GM18519 (cell line): ENCODE measurements around the gene SLFN11.
"Not testable (repeated sequence)": the region's sequence is repeated elsewhere in the genome, so short reads cannot be mapped to it uniquely, and the experiment has no call there.

Source experiments
- ATAC-seq: cut with Tn5 transposase; IDR thresholded peaks from one replicate; pipeline ENCODE4 v1.9.1; 2021; ENCODE audit warnings: mild to moderate bottlenecking, moderate library complexity; ENCODE audit not compliant: unreplicated experiment, low FRiP score

Gene SLFN11

GRCh38 chr17:35373534-35373983 is at the start of gene SLFN11:
Gene SLFN11, minus strand, starts transcription at chr17:35373621. Its CDS starts 9,814 bp downstream, at chr17:35363807.
- ATAC-seq: no peak

- not testable (repeated sequence) for ATAC-seq
Measured at GRCh38 chr17:35421069-35421468, 47.6 kb upstream of the SLFN11 start.

- ATAC-seq: no peak
Measured at GRCh38 chr17:35416659-35417058, 43.2 kb upstream of the SLFN11 start.

GRCh38 chr17:35414707-35415106 is 41.3 kb upstream of the SLFN11 start:
- ATAC-seq: not testable (repeated sequence)

- no peak for ATAC-seq
Measured at GRCh38 chr17:35414247-35414646, 40.8 kb upstream of the SLFN11 start.

GRCh38 chr17:35407531-35407930 is 34.1 kb upstream of the SLFN11 start:
- no peak for ATAC-seq

- ATAC-seq: no peak
Measured at GRCh38 chr17:35406568-35406967, 33.1 kb upstream of the SLFN11 start.

- no peak for ATAC-seq
Measured at GRCh38 chr17:35404360-35404759, 30.9 kb upstream of the SLFN11 start.

- ATAC-seq: not testable (repeated sequence)
Measured at GRCh38 chr17:35393783-35394182, 20.4 kb upstream of the SLFN11 start.

GRCh38 chr17:35390663-35391062 is 17.2 kb upstream of the SLFN11 start:
- no peak for ATAC-seq

- ATAC-seq: no peak
Measured at GRCh38 chr17:35390156-35390555, 16.7 kb upstream of the SLFN11 start.

GRCh38 chr17:35387496-35387895 is 14.1 kb upstream of the SLFN11 start:
- no peak for ATAC-seq

- ATAC-seq: no peak
Measured at GRCh38 chr17:35377706-35378105, 4.3 kb upstream of the SLFN11 start.

- no peak for ATAC-seq
Measured at GRCh38 chr17:35377068-35377467, 3.6 kb upstream of the SLFN11 start.

GRCh38 chr17:35376245-35376644 is 2.8 kb upstream of the SLFN11 start:
- no peak for ATAC-seq

GRCh38 chr17:35374766-35375344 is 1.4 kb upstream of the SLFN11 start:
- ATAC-seq: no peak

- ATAC-seq: no peak
Measured at GRCh38 chr17:35373984-35374765, 754 bp upstream of the SLFN11 start.

- no peak for ATAC-seq
Measured at GRCh38 chr17:35372846-35373533, 431 bp downstream of the SLFN11 start.

- no peak for ATAC-seq
Measured at GRCh38 chr17:35371934-35372333, 1.5 kb downstream of the SLFN11 start.

- peak; percentile 76 for ATAC-seq
Measured at GRCh38 chr17:35368081-35368830, 5.2 kb downstream of the SLFN11 start.

- no peak for ATAC-seq
Measured at GRCh38 chr17:35361027-35361426, 12.4 kb downstream of the SLFN11 start.
